ENCODE results near the gene C10orf71.

The C10orf71 gene

DNA sequence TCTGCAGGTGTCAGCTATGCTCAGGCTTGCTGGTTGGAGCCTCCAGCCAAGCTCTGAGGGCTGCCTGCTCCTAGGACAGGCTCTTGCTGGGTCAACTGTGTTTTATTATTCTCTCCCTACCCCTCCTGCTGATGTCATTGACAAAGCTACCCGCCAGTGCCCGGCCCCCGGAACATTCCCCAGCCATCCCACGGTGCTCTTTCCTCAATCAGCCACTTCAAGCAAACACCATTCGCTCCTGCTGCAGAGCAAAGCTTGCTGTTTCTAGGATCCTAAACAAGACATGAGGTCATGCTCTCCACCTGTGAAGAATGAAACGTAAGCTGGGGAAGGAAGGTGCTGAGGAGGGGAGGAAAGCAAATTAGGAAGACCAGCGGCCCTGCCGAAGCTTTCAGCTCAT, 2.1 kb upstream of the C10orf71 start:
- no peak for DNase-seq

DNA sequence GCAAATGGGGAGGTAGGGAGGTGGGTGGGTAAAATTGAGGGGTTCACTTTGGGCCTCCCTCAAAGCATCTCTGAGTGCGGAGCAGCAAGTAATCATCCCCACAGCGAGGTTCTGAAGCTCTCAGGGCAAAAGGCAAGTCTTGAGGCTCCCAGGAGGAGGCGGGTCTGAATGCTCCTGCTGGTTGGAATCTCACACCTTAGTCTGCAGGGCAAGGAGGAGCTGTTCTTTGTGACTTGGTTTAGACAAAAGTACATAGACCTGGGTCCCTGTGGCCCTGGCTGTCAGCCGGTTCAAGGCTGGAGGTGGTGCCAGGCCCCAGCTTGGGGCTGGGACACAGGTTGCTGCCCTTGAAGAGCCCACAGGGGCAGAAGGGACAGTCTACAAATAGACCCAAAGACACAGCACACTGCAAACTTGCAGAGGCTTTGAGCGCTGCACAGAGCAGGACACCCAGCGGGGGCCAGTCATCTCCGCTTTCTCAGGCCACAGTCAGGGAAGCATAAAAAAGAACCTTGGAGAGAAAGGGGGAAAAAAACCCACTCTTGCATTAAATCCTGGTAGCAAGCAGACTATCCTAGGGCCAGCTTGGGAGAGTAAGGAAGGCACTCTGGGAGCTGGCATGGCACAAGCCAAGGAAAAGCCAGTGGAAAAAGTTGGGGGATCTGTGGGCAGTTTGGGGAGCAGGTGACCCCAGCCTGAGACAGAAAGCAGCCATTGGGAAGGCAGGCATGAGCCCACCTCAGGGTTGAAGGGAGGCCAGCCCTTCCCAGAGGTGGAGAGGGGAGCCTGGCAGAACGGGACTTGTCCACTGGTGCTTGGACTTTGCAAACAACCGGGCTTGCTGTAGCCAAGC, 926 bp upstream of the C10orf71 start:
- DNase-seq = no peak

DNA sequence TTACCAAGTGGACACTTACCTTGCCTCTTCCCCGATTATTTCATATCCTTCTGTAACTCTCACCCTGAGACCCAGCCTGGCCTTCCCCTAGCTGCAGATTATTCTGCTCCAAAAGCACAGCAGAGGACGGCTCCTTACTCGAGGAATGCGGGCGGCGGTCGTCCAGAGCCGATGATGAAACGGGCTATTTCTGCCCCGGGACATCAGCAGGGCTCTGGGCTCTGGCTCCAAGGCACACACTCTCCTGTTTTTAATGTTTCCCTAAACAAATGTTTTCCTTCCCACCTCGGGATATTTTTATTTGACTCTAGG, 343 bp upstream of the C10orf71 start:
- DNase-seq = no peak

DNA sequence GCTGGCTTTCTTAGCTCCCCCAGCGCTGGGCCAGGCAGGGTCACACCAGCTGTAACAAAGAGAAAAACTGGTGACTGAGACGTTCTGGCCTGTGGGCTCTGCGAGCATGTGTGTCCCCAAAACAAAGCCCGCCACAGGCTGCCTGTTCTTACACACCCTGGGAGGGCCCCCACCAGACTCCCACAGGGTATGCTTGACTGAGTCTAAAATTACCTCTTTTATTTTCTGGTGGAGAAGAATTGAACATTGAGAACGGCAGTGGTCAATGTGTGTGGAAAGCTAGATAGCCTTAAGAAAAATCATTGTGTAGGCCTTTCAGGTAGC, 808 bp downstream of the C10orf71 start:
- no peak for DNase-seq

DNA sequence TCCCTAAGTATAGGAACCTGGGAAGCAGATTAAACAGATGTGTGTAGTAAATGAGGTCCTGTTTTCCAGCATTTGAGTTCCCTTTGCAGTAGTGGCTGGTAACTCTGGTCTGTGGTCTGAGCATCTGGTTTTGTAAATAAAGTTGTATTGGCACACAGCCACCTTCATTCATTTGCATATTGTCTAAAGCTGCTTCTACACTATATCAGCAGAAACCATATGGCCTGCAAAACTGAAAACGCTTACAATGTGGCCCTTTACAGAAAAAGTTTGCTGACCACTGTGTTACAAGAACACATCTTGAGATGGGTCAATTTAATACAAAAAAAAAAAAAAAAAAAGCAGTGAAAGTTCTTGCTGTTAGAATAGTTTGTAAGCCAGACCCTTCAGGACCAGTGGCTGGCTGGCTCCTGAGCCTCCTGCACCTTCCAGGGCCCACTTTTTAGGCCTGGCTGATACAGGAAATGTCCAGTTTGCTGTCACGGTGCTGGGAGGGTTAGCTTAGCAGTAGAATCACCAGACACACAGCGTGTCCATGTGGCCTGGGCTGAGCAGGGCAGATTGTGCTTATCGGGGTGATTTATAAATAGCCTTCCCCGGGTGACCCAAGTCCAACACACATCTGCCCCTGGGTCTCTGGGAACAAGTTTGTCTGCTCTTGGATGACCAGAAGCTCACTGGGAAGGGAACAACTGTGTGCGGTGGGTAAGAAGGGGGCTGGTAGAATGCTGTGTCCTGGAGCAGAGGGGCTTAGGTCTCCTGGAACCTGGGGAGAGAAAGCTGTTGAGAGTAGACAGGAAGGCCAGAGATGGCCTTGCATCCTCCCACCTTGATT, 1.4 kb downstream of the C10orf71 start:
- no peak for DNase-seq

DNA sequence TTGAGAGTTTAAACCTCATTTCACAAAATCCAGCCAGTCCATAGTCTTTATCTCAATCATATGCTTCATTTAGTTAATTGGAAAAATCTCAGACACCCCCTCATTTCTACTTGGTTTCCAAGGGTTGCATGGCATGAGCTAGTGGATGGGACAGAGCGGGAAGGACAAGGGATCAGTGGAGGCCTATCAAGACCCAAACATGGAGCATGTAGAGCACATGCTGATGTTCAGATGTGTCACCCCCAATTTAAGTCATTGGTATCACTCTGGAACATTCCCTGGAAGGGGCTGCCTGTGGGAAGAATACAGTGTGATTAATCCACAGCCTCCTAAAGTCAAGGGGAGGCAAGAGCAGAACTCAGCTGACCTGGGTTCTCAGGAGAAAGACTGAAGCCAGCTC, 2.3 kb downstream of the C10orf71 start:
- DNase-seq = no peak

DNA sequence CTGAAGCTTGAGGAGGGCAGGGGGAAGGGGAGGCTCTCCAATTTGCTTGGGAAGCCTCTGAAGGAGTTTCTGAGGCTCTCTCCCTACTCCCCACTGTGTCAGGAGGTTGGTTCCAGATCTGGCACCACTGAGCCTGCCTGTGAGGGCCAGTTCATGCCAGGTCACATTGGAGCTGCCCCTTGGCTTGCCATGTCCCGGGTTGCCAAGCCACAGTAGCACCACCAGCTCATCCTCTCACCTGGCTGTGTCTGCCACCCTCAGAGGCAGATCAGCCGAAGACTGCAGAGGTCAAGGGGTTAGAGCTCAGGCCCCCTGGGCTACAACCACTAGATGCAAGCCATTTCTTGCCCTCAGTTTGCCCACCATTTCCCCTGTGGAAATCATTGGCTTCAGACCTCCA, 3.1 kb downstream of the C10orf71 start:
- DNase-seq = no peak

DNA sequence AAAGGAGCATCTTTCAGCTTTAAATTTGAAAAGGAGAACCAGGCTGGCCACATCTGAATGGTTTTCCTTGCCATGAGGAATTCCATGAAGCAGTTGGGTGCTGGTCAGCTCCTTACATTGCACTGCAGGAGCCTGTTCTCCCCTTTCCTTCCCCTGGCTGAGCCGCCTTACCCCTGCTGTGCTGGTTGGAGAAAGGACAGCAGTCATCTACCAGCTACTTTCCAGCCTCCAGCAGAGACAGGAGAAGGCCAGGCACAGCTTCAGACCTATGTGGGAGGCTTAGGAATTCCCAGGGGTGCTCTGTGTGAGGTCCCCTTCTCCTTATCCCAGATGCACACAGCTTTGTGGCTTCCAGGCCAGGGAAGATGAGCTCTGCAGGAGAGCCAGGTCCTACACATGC, 4.7 kb downstream of the C10orf71 start:
- DNase-seq = no peak

DNA sequence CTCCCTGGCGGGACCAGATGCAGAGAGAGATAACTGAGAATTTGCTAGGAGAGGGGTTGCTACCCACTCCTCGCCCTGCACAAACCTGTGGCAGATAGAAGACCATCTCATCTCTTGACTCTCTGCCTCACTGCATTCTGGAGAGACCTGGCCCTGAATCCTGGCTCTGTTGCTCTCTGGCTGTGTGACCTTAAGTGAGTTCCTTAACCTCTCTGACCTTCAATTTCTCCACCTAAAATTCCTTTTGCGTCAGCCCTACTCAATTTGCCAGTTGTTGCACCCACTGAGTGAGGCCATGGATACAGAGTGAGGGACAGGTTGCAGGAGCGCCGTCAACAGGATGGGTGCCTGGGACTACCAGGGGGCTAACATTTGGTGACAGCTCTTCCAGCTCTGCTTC, 5.2 kb downstream of the C10orf71 start:
- DNase-seq = no peak

DNA sequence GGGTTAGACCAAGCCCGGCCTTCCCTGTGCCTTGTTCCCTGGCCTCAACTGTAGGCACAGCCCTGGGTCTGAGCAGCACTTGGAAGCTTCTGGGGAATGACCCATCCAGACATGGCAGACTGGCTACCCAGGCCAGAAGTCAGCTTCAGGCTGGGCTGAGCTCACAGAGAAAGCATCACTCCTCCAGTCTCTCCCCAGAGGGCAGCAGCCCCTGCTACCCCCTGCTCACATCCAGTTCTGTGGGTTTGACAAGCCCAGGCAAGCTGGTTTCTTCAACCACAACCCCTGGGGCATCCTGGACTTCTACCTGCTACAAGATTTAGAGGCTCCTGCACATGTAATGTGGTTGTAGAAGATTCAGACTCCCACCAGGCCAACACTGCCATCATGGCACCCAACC, 9.0 kb downstream of the C10orf71 start:
- no peak for DNase-seq

DNA sequence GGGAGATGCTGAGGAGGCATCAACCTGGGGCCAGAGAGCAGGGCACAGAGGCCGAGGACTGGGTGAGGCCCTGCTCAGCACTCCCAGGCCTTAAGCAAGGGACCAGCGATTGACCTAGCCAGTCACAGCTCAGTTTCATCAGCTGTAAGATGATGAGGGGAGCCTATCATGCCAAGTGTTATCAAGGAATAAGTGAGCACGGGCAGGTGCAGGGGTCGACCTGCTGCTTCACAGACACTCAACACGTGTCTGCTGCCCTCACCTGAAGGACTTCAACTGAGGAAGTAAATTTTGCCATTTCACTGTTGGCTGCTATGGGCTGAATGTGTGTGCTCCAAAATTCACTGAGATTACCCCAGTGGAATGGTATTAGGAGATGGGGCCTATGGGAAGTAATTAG, 9.9 kb downstream of the C10orf71 start:
- DNase-seq = no peak

DNA sequence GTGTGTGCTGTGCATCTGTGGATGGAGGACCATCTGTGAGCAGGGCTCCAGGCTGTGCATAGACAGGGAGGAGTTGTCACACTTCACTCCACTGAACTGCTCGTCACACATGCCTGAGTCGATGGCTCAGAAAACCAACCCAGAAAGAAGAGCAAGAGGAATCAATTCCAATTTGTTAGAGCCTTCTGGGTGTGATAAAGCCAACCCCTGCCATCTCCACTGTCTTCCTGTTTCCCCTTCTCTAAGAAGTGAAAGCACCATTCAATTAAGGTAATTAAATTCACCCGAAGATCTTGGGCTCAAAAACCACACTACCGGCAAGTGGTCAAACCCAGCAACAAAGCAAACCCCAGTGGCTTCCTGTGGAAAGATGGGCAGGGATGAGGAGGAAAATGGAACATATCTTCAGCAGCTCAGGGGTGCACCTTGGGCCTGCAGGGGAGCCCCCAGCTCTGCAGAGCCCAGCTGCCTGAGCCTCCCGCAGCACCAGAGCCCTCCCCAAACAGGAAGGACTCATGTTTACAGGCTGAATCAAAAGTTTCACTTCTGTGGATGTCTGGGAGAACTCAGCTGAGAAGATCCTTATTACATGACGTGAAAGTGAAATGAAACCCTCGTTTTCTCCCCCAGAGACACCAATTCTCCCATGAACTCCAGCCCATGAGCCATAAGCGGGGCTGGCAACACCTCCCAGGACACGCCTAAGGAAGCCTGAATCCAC, 10.9 kb downstream of the C10orf71 start:
- no peak for DNase-seq

DNA sequence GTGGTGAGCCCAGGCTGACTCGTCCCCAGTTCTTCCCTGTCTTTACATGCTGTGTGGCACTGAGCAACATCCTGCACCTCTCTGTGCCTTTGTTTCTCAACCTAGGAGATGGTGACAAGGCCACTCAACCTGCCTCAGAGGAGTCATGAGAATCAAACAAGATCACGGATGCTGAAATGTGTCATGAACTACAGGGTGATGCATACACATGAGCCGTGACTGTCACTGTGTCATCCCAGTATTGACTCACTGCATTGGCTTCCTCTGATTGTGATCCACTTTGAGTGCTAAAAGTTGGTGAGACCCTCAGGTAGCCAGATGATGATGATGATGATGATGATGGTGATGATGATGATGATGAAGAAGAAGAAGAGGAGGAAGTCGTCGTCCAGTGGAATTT, 11.5 kb downstream of the C10orf71 start:
- DNase-seq = no peak

DNA sequence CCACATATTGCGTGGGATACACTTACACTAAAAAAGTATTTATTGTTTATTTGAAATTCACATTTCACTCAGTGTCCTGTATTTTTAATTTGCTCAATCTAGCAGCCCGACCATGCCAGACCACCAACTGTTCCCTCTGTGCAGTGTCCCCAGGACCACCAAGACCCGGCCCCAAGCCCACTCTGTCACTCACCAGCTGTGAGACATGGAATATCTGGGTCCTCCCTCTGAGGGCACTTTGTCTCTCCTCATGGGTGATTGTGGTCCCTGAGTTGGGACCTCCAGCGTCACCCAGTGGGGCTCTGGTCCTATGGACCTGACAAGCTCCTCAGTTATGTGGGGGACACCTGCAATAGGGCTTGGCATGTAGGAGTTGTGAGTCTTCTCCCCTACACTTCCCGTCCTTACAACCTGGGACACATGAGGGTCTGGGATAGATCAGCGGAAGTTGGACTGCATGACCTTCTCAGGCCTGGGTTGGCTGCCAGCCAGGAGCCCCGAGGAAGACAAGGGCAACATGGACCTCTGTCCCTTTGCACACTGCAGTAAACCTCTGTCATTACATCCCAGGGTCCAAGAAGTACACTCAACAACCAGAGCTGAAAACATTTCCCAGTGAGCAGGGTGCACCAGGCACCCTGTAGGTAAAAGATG, 12.1 kb downstream of the C10orf71 start:
- DNase-seq = no peak

DNA sequence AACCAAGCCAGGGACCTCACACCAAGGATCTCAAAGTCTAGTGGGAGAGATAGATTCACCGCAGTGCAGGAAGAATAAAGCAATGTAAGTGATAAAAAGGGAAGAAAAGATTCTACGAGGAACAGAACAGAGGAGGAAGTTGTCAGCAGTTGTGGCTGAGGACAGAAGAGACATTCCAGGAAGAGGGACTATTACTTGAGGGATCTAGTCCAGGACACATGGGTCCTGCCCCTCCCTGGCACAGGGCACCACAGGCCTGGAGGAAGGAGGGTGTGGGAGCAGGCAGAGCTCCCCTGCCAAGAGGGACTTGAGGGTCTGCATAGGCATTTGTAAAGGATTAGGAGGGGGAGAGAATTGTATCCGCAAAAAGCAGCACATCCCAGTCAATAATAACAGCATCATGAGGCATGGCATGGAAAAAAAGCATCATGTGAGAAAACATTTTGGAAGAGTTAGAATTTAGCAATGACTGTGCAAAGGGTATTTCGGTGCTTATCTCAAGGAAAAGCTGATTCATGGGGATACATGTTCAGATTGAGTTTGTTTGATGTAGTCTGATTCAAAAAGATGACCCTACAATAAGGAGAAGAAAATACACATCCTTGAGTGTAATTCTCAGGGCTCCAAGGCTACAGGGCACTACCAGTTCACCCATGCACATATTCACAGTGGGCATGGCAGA, 12.7 kb downstream of the C10orf71 start:
- no peak for DNase-seq

DNA sequence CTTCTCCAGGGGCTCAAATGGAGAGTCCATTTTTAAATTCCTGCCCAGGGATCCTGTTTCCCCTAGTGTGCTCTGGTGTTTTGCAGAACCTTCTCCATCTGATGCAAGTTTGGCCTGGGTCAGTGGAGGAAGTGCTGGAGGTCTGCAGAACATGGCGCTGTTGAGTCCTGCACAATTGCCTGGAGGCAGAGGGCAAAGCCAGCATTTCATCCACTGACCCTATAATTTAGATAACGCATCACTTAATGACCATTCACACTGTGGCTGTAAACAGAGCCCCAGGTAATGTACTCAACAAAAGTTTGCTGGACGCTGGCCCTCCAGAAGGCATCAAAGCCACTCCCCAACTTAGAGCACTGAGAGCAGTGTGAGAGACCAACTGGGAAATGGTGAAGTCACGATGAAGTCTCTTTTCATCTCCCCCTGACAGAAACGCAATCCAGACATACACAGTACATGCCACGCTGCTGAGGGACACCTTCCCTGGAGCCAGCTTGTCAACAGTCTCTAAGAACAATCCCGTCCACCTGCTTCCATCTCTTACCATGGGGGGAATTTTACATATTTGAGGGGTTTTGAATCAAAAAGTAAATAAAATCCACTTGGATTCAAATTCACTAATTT, 13.4 kb downstream of the C10orf71 start:
- no peak for DNase-seq

DNA sequence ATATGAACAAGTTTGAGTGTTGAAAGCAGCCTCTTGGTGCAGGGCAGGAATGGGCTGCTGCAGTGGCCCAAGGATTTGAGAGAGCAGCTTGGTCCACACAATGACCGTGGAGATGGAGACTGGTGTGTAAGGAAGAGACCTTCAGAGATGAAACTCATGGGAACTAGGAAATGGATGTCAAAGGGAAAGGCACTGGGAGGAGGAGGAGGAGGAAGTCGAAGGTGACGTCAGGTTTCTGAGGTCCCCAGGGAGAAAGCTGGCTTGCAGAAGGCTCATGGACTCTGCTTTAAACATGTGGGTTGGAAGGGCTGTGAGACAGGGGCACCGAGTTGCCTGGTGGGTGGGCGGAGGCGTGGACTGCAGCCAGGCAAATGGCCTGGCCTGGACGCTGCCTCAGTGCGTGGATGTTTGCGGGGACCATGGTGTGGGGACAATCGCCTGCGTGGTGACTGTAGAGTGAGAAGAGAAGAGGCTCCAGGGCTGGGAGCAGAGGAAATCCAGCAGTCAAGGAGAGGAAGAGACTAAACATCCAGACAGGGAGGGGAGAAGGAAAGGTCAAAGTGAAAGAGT, 14.6 kb downstream of the C10orf71 start:
- DNase-seq = no peak

DNA sequence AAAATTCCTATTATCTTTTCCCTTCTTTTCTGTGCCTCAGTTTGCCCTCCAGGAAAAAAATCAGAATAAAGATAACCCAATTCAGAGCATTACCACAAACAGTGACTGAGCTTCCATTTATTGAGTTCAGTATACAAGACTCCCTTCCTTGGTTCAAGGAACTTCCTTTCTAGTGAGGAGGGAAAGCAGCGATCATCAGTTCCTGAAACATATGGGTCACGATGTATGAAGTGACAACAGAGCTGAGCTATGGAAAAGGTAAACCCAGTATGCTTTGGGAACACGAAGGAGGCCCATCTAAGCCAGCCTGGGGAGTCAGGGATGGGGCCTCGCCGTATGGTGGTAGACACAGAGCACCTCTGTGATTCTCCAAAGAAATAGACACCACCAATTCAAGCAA, 15.8 kb downstream of the C10orf71 start:
- no peak for DNase-seq

DNA sequence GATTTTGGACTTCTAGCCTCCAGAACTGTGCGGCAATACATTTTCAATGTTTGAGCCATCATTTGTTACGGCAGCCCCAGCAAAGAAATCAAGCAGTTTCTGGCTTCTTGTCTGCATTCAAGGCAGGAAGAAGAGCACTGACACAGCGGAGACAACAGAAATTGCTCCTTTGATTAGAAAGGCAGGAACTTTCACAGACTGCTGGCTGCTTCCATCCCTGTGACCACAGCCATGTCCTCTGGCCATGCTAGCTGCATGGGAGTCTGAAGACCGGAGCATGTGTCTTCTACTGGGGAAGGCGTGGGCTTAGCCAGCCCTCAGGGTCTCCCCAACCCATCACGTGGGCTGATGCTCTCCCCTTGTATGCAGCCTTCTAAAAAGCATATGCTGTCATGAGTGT, 19.1 kb downstream of the C10orf71 start:
- no peak for DNase-seq

DNA sequence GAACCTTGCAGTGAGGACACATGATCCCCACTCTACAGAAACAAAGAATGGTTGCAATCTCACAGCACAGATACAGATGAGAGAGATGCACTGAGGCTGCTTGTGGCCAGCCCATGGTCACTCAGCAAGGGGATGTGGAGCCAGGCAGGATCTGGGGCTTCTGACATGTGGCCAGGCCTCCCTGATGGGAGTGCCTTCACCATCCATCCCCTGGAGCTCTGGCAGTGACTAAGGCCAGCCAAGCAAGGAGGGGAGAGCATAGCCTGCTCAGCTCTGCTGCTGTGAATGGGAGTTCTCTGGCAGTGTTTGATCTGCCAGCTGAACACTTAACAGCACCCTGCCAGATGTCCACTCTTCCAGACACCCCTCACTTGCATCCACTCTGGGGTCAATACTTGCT, 19.8 kb downstream of the C10orf71 start:
- DNase-seq = no peak

DNA sequence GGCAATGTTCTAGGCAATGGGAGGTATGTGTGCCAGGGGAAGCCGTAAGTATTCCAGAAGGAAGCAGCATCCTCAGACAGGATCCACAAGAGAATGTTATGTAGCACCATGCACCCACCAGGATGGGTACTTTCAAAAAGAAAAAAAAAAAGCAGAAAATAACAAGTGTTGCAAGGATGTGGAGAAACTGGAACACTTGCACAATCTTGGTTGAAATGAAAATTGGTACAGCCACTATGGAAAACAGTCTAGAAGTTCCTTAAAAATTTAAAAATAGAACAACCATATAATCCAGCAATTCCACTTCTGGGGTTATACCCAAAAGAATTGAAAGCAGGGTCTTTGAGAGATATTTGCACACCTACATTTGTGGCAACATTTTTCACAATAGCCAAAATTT, 20.2 kb downstream of the C10orf71 start:
- no peak for DNase-seq

DNA sequence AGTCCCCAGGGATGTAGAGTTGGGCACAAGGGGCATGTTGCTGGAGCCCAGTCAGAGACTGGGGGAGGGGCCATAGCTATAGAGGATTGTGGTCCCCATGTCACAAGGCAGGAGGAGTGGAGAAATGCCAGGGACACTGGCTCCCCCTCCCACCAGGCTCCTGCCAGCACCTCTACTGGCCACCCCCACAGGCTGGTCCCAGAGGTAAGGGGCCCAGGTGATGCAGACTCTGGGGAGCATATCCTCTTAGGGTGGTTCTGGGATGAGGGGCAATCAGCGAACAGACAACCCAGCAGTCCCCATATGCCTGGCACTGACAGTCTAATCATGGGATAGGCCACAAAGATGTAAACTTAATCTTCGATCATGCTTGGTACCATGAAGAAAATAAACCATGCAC, 21.2 kb downstream of the C10orf71 start:
- DNase-seq = no peak
